HG02571 (cell line): ENCODE data around the gene PGAM2.

Experiments used
- ATAC-seq: cut with Tn5 transposase; IDR thresholded peaks from one replicate; pipeline ENCODE4 v1.9.1; 2021; ENCODE audit warnings: mild to moderate bottlenecking, moderate library complexity; ENCODE audit not compliant: unreplicated experiment

Gene PGAM2

DNA sequence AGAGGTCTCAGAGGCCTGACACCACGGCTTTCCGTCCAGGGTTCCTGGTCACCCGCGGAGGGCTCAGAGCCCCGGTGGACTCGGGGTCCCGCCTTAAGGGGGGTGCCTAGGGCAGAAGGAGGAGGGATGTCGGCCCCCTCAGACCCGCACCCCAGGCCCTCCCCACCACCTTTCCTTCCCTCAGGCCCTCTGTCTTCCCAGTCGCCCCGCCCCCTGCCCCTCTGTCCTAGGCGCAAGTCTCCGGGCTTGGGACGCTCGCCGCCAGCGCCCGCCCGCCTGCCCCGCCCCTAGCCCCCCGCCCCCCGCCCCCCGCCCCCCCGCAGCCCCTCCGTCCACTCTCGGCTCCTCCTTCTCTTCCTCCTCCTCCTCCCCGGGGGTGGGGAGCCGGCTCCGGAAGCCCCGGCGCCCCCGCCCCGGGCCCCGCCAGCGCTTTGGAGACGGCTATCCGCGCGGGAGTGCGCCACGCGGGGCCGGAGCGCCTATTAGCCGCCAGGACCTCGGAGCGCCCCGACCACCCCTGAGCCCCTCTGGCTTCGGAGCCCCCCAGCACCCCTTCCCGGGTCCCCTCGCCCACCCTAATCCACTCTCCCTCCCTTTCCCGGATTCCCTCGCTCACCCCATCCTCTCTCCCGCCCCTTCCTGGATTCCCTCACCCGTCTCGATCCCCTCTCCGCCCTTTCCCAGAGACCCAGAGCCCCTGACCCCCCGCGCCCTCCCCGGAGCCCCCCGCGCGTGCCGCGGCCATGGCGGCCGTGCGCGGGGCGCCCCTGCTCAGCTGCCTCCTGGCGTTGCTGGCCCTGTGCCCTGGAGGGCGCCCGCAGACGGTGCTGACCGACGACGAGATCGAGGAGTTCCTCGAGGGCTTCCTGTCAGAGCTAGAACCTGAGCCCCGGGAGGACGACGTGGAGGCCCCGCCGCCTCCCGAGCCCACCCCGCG, 38.8 kb upstream of the PGAM2 start, which contains the start of gene AEBP1:
Gene AEBP1, plus strand, starts transcription at position 423 of the 937 bp plus-strand sequence. Its CDS starts 321 bp downstream, at position 744.
- ATAC-seq: no peak

GRCh38 chr7:44103566-44103922, 38.2 kb upstream of the PGAM2 start:
- ATAC-seq: no peak

- ATAC-seq: no peak
These were observed 37.6 kb upstream of the PGAM2 start for GRCh38 chr7:44102846-44103565.

GRCh38 chr7:44101966-44102845, 36.8 kb upstream of the PGAM2 start:
- no peak for ATAC-seq

- no peak for ATAC-seq
These were observed 36.1 kb upstream of the PGAM2 start for GRCh38 chr7:44101303-44101965.

DNA sequence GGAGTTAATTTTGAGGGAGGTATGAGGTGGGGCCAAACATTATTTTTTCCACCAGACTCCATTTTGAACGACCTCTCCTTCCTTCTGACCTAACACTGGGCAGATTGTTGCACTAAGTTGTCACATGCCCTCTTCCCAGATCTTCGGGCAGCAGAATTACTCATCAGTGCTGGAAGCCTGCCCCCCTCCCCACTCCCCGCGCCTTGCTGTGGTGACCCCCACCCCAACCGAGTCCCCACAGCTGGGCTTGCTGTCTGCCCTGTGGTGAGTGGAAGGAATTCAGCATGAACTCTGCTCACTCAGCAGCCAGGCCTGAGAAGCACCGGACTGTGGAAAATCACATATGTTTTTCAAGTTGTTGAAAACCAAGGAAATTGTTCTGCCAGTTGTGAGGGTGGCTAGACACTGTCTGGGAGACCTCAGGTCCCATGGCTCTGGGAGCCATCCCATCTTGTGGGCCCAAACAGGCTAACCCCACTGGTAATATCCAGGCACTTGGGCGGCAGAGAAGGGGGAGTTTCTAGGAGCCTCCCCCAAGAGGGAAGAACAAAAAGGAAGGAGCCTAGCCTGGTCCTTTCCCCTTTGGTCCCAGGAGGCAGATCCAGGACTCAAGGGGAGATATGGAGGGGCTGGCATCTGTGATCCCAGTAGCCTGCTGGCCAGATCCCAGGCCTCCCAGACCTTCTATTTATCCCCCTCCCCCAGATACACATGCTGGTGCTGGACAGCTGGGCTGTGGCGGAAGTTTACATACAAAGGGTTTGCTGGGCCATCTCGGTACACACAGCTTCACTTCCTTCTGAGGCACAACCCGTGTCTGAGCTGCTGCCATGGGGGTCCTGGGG, 35.3 kb upstream of the PGAM2 start:
- ATAC-seq: no peak

DNA sequence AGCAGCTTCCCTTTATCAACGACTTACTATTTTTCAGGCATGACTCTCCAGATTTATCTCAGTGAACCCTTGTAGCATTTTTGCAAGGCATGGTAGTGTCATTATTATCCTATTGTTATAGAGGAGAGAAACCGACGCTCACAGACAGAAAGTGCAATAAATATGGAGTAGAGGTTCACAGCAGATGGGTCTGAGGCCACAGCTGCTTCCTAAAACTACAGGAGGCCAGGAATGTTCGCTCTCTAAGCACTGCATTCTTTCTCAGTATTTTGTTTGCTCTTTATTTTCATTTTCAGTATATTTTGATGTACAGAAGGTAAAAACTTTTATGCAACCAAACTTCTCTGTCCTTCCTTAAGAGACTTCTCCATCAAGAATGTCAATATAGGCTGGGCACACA, 34.3 kb upstream of the PGAM2 start:
- ATAC-seq: no peak

DNA sequence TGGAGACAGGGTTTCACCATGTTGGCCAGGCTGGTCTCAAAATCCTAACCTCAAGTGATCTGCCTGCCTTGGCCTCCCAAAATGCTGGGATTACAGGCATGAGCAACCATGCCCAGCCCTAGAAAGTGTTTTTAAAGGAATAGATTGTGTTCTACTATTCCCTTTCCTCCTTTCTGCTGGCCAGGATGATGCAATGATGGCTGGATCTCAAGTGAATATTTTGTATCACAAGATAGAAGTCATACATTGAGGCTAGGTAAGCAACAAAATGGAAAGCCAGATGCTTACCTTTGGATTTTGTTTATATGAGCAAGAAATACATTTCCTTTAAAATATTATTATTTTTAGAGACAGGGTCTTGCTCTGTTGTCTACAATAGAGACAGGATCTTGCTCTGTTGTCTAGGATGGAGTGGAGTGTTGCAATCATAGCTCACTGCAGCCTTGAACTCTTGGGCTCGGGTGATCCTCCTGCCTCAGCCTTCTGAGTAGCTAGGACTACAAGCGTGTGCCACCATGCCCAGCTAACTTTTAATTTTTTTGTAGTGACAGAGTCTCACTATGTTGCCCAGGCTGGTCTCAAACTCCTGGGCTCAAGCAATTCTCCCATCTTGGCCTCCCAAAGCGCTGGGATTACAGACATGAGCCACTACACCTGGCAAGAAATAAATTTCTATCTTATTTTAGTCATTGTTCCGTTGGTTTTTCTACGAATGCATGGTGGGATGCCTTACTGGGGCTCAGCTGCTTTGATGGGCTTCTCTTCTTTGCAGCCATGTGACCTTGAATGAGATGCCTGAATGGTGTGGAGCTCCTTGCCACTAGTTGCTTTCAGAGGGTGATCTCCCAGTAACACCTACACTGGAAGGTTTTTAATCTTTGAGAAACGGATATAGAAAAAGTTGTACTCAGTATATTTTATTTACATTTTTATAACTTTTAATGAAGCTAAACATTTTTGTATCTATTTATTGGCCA, 33.0 kb upstream of the PGAM2 start:
- ATAC-seq: no peak

GRCh38 chr7:44097064-44097932, 31.9 kb upstream of the PGAM2 start:
- peak; percentile 64 for ATAC-seq

DNA sequence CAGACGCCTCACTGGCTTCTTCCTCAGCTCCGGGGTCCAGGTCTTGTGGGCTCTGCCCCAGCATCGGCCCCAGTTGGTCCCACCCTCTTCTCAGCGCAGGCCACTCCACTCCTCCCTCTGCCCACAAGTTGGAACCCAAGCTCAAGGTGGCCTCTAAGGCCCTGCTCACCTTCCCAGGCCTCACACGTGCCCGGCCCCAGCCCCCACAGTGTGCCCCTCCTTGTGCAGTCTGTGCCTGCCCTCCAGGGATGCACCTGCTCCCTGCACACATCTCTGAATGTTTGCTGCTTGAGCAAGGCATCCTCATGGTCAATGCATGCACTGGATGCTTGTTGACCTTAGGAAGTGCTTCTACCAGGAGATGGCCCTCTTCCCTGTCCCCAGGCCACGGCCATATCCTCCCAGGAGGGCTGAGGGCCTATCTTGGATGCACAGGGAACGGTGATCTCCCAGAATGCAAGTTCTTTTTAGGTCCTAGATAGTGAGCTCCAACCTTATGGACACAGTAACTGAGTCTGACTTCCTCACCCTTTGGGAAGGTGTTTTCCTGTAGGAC, 31.0 kb upstream of the PGAM2 start:
- no peak for ATAC-seq

DNA sequence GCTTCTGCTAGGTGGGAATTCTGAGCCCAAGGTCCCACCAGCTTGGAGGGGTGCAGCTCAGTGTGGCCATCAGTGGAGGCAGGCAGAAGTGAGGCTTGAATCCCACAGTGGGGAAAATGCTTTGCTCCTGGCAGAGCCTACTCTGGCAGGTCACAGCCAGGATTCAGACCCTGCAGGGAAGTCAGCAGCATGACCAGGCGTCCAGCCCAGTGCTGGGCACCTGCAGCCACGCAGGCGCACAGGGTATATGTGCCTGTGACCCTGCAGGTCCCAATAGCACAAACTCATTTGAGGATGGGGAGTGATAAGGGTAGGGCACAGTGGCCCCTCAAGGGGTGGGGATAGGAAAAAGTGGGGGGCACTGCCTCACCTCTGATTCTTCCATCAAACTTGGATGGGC, 30.4 kb upstream of the PGAM2 start:
- no peak for ATAC-seq

- no peak for ATAC-seq
These were observed 29.7 kb upstream of the PGAM2 start for GRCh38 chr7:44094883-44095592.

- no peak for ATAC-seq
These were observed 29.0 kb upstream of the PGAM2 start for GRCh38 chr7:44094365-44094764.

- no peak for ATAC-seq
These were observed 27.8 kb upstream of the PGAM2 start for GRCh38 chr7:44093102-44093641.

GRCh38 chr7:44087911-44088838, 22.8 kb upstream of the PGAM2 start:
- no peak for ATAC-seq
